Measurements from ENCODE around the gene CHTF18. TPM values are rescaled to one million over a fixed set of nuclear protein-coding genes. Genes with fewer than 3 reads are reported as not detected.

CHTF18 gene
- total and polyA plus RNA-seq, 2 experiments from 2014 or later, result 61.3 to 129 TPM

- no peak for TF ChIP-seq ETS1 (IDR thresholded peaks at IDR 0.05)
- no peak for TF ChIP-seq JUNB (IDR thresholded peaks at IDR 0.05; ENCODE audit: unreplicated experiment)
- no peak for TF ChIP-seq NANOG (IDR thresholded peaks at IDR 0.05; ENCODE audit: borderline replicate concordance)
- TF ChIP-seq CREB1 (CRISPR knock-in tag; IDR thresholded peaks at IDR 0.05; ENCODE audit: low read depth), result no peak
- no peak for TF ChIP-seq EZH2 (IDR thresholded peaks at IDR 0.05; ENCODE audit: low read depth, unreplicated experiment)
- TF ChIP-seq CTCF (conservative IDR thresholded peaks at IDR 0.05; ENCODE audit: low read depth in 2 of 2), result no peak
- no peak for TF ChIP-seq STAT1 (IDR thresholded peaks at IDR 0.05; ENCODE audit: unreplicated experiment)
These were observed 25.5 kb downstream of the CHTF18 start (continued) for GRCh38 chr16:813916-814412.

GRCh38 chr16:814974-815373 is 26.6 kb downstream of the CHTF18 start:
- Histone ChIP-seq H3K36me3 (ENCODE audit: insufficient read depth) (no peaks in the 10 kb centered on the region), H3F3A (replicated peaks; ENCODE audit: low read depth) (peaks cover 8% of the 10 kb centered on the region; the same call in 1 of the 2 replicates), H3K4me2 (no peak overlapping the region), H3K27me3 (ENCODE audit: insufficient read depth) (no peaks in the 10 kb centered on the region; the same call in 1 of the 2 replicates), H3K27ac (ENCODE audit: low read depth) (no peak overlapping the region), H2AFZ (no peak overlapping the region), H3K79me2 (replicated peaks; ENCODE audit: insufficient read depth) (no peaks in the 10 kb centered on the region), H3K4me3 (no peak overlapping the region), H3K9me2 (ENCODE audit: insufficient read depth) (no peaks in the 10 kb centered on the region), H4K20me1 (replicated peaks; ENCODE audit: insufficient read depth) (peaks cover 3% of the 10 kb centered on the region; the same call in 1 of the 2 replicates), H3K4me1 (ENCODE audit: insufficient read depth) (no peaks in the 10 kb centered on the region)
- Mint-ChIP-seq H3K36me3 (ENCODE audit: low read depth) (no peaks in the 10 kb centered on the region), H3K4me1 (peaks cover 2% of the 10 kb centered on the region), H3K4me3 (no peak overlapping the region; the same call in 2 of the 3 replicates), H3K27me3 (ENCODE audit: insufficient read depth, low read depth, poor library complexity) (peaks cover 12% of the 10 kb centered on the region), H3K9me3 (no peaks in the 10 kb centered on the region), H3K27ac (no peak overlapping the region)
- TF ChIP-seq STAT1 (IDR thresholded peaks at IDR 0.05; ENCODE audit: unreplicated experiment) (no peak), CTCF (conservative IDR thresholded peaks at IDR 0.05; ENCODE audit: low read depth in 2 of 2) (no peak), REST (IDR thresholded peaks at IDR 0.05; ENCODE audit: unreplicated experiment) (no peak)
- ATAC-seq, result no peak
- no peak for DNase-seq (ENCODE audit: low spot score)
